G401.6 (cell line): ENCODE results near the gene GMEB2.
"Not testable (repeated sequence)": the region's sequence is repeated elsewhere in the genome, so short reads cannot be mapped to it uniquely, and the experiment has no call there.

ENCODE experiments used
- FAIRE-seq: peaks from 2 replicates; lab custom pipeline; 2012; peaks lifted over from hg19 to GRCh38; lab: Jason Lieb, UNC

Gene GMEB2

GRCh38 chr20:63612276-63612931 is 14.5 kb downstream of the GMEB2 start:
- no peak for FAIRE-seq

DNA sequence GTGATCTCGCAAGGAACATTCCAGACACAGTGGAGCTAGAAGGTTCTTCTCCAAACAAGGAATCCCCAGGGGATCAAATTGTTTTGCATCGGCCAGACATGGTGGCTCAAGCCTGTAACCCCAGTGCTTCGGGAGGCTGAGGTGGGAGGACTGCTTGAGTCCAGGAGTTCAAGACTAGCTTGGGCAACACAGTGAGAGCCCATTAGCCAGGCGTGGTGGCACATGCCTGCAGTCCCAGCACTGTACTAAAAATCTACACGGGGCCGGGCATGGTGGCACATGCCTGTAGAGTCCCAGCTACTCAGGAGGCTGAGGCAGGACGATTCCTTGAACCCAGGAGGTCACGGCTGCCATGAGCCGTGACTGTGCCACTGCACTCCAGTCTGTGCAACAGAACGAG is 15.3 kb downstream of the GMEB2 start:
- FAIRE-seq: no peak

- no peak for FAIRE-seq
These were observed 16.1 kb downstream of the GMEB2 start for GRCh38 chr20:63610581-63611435.

DNA sequence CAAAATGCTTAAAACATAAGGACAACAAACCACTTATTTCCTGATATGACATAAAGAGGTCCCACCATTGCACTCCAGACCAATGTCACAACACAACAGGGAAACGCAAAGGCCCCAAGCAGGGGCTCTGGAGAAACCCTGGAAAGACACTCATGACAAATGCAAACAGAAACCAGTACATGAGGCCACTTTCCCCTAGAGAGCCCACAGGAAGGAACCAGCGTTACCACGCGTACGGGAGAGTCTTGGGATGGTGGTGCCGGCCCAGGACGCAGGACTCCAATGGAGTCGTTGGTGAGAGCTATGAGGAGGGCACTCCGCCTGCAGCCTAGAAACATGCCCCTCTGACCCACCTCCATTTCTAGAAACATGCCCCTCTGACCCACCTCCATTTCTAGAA is 20.2 kb downstream of the GMEB2 start:
- FAIRE-seq: no peak

DNA sequence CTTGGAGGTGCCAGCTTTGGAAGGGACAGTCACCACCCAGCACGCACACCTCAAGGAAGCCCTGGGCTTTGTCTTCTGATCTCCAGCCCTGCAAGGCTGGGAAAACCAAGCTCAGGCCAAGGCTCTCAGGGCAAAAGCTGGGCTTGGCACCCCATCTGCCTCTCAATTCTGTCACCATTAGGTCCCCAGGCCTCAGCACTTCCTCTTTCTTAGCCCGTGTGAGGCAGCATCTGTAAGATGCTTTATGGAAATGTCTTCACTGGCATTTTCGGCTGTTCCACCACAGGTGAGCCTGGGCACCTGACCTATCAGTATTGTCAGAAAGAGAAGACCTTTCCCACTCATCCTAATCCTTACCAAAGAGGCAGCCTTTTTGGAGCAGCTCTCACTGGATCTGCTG is 24.6 kb downstream of the GMEB2 start:
- no peak for FAIRE-seq

DNA sequence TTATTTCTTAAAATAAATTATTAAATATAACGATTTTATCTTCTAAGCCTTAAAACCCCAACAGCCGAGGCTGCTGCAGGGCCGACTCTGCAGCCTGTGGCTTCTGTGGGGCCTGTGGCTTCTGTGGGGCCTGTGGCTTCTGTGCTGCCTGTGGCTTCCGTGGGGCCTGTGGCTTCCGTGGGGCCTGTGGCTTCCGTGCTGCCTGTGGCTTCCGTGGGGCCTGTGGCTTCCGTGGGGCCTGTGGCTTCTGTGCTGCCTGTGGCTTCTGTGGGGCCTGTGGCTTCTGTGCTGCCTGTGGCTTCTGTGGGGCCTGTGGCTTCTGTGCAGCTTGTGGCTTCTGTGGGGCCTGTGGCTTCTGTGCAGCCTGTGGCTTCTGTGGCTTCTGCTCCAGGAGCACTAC is 25.2 kb downstream of the GMEB2 start:
- FAIRE-seq: not testable (repeated sequence)

DNA sequence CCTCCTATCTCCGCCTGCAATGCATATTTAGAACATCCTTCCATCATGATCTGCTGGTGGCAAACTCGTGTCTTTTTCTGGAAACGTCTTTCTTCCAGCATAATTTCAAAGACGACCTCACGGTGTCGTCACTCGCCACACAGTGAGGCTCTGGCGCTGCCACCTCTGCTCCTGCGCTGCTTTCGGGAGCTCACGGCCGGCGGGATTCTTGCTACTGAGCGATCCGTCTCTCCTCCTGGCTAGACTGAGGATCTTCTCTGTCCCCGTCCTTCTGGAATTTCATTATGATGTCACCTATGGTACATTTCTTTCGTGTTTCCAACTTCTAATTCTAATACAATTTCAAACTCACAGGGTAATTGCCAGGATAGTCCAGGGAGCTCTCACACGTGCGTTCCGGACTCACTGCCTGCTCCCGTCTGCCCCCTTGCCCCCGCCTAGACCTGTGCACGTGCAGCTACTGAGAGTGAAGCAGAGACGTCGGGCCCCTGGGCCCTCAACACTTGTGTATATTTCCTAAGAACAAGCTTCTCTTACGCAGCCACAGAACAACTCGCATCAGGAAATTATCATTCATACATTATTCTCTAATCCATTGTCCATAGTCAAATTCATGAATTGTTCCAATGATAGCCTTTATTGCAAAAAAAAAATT is 27.4 kb downstream of the GMEB2 start:
- FAIRE-seq: no peak

DNA sequence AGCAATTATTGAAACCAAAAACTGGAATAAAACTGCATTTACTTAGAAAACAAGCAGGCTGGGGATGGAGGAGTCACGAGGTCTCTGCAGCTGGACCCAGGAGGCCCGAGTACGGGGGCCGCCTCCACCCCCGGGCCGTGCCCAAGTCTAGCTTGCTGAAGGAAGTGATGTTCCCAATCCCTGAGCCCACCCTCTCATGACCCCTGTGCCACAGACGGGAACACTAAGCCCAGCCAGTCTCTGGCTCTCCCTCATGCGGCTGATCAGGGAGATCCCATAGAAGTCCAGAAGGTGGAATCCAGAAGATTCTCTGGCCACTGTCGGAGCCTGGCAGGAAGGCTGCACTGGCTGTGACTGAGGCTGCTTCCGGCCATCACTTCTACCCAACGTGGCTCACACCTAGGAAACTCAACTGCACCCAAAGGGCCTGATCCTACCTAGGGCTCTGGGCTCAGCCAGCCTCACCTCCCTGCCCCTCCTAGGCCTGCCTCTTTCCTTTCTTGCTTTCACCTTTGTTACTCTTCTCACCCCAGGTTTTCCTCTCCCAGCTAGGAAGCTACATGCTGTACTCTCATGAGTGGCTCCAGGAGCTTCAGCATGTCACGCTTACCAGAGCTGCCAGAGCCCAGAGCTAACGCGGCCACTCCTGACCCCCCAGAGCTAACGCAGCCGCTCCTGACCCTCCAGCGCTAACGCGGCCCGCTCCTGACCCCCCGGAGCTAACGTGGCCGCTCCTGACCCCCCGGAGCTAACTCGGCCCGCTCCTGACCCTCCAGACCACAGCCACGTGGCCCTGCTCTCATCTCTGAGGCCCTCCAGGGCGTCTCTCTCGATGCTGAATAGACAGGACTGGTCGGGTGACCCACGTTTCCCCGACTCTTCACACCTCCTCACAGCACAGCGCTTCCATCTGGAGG is 28.2 kb downstream of the GMEB2 start:
- FAIRE-seq: no peak

DNA sequence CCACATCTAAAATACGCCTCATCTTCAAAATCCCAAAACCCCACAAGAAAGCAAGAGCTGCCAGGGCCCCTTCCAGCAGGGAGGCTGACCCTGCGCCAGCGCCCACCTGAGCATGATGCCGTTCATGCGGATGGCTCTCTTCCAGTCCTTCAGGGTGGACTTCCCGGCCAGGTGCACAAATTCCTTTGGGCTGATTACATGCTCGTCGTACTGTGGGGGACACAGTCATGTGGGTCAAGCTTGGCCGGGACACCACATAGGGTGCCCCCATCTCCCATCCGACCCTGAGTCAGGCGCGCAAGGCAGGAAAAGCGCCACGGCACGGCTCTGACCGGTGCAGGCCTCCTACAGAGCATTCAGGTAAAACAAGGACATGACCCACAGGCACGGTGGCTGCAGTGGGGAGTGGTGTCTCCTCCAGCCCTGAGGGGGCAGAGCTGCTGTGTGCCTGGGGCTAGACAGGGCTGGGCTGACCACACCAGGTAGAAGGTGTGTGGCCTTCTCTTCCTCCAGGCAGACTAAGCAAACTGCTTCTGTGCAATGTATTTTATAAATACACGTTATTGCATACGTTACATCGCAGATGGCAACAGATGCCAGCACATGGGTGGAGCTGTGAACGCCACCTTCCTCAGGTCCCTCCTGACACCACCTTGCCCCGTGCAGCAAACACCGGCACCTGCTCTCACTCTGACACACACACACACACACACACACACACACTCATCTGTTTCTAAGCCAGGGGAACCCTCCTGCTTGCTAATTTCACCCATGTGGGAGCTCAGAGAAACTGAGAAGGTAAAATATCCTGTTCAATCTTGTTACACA is 29.0 kb downstream of the GMEB2 start:
- FAIRE-seq: no peak

DNA sequence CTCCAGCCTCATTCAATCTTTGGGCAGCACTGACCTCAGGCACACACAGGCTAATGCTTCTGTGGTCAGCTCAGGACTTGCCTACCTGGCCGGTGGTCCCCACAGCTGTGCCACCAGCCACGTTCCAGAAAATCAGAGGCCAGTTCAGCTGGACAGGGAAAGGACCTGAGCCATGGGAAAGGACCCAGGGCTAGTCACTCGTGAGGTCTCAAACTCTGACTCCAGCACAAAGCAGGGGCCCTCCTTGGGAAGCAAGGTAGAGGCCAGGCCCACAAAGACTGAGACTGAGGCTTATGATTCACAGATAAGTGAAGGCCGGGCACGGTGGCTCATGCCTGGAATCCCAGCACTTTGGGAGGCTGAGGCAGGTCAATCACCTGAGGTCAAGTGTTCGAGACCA is 30.5 kb downstream of the GMEB2 start:
- no peak for FAIRE-seq

DNA sequence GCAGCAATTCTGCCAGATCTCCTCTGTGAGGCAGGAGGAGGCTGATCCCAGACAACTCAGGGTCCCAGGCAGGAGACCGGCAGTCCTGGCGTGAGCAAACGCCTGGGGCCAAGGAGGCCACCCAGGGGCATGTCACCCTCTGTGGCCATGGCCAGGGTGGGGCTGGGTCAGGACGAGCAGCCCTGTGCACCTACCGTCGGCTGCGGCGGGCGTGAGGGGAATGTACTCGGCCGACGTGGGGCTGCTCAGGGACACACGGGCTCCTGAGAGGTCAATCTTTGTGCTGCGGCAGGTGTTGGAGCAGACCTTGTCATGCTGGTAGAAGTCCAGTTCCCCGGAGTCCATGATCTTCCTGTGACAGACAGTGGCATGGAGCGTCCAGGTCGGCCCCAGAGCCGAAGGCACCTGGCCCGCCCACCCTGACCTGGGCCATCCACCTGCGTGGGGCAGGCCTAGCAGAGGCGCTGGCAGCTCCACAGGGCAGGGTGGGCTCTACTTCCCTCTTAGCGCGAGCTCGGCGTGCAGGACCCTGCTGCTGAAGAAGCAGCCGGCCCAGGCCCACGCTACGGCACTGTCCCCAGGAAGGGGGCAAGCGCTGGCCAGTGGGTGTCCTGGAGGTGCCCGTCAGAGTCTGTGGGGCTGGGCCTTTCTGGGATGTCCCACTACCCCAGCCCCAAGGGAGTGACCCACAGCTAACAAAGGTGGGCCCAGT is 31.3 kb downstream of the GMEB2 start:
- no peak for FAIRE-seq

GRCh38 chr20:63594043-63594561 is 32.8 kb downstream of the GMEB2 start:
- FAIRE-seq: no peak

DNA sequence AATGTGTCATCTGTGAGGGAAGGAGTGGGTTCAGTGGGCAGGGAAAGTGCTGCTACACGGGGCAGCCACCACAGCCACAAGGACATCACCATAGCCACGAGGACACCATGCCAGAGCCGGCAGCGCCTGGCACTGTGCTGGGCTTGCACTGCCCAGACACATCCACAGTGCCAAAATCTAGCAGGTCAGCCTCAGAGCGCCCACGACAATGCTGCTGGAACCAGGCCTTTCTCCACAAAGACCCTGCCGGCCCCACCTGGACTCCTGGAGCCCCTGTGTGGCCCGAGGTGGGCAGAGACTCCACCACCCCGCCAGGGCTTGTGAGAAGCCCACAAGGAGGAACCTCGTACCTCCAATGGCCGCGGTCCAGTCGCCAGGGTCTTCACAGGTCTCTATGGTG is 34.2 kb downstream of the GMEB2 start:
- no peak for FAIRE-seq

GRCh38 chr20:63591786-63592355 is 35.0 kb downstream of the GMEB2 start:
- no peak for FAIRE-seq

DNA sequence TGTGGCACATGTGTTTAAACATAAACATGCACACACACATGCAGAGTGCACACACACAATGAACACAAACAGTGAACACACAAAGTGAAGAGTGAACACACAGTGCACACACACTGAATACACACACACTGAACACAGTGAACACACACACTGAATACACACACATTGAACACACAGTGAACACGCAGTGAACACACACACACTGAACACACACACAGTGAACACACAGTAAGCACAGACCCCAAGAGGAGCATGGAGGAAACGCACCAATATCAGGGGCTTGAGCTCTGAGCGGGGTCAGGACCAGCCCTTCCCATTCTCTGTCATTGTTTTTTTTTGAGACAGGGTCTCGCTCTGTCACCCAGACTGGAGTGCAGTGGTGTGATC is 35.8 kb downstream of the GMEB2 start:
- no peak for FAIRE-seq

DNA sequence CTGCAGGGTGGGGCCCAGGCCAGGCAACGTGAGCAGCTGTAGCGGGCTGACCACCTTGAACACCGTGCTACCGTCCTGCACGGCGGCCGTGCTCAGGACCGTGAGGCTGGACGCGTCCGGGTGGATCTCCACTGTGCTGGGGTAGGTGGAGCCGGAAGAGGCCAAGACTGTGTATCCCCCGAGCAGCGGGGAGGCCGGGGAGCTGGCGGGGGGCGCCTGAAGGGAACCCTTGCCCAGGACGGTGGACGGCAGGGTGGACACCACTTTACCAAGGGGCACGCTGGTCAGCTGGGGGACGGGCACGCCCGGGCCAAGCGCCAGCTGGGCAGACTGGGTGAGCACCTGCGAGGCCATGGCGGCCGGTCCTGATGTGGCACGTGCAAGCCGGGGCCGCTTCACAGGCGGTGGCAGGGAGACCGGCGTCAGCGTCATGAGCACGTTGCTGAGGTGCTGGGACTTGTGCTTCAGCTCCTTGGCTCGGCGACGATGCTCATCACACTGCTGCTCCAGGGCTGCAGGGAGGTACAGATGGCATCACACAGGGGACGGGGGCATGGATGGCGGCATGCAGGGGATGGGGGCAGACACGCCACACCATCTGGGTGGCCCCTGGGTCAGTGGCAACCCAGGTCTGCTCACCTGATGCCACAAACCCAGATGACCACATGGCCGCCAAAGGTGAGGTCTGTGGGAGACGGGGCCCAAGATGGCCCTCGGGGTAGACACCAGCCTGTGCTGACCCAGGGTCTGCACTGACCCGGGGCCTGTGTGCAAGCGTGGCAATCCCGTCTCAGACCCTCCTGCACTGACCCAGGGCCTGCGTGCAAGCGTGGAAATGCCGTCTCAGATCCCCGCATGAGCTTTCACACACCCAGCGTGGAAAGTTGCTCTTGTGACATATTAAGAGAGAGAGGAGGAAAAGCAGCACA is 36.4 kb downstream of the GMEB2 start:
- FAIRE-seq: no peak

DNA sequence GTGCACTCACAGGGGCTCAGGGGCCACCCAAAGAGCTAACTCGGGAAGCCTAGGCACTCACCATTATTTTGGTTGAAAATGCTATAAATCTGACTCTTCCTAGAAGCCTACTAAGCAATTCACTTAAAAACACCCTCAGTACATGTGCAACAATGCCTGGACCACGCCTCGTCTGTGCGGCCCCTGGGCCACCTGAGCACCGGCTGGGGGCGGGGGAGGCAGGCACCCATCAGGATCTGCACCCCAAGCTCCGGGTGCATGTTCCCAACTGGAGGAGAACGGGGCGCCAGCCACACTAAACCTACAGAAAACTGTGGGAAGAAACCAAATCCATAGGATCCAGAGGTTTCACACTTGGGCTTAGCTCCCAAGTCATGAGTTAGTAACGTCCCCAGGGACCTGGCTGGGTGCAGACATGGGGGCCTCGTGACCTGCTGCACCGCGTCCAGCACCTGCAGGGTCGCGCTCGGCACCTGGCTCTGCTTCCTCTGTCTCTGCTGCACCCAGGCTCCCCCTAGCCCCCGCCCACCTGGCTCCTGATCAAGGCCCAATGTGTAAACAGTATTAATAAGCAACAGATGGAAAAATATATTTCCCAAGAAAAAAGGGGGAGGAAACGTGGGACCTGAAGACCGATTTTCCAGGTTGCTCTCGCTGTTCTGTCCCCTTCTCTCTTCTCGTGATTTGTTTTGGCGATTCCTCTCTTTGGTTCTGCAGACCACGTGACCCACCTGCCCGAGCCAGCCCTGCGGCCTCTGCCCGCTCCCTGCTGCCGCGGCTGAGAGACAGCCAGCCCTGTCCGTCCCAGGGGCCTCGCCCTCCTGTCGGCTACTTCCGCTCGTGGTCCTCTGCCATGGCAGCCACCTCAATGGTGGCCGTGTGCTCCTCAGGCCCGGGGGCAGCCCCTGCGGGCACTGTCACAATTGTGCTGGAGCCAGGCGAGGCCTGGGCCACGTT is 37.4 kb downstream of the GMEB2 start:
- no peak for FAIRE-seq

GRCh38 chr20:63588641-63589041 is 38.3 kb downstream of the GMEB2 start:
- no peak for FAIRE-seq
